IMR-90 (cell line): Measurements from ENCODE around the gene CLDN18. TPM values are rescaled to one million over a fixed set of nuclear protein-coding genes. Genes with fewer than 3 reads are reported as not detected.

Source experiments
- ATAC-seq: fragments of 200-7000 bp; cut with Tn5 transposase; 2 replicates; pipeline ENCODE4 v1.9.1; 2020; ENCODE audit warnings: low read depth, mild to moderate bottlenecking, moderate library complexity
- BruUV-seq: library from RNA; stranded (reverse); fragments of 400-500 nt; replicated peaks from 2 replicates; lab custom pipeline; 2021; lab: Mats Ljungman, UMichigan
- CTCF ChIA-PET: fragments of 300-600 bp; formaldehyde crosslinking; extraction: SDS; loops from one replicate; lab custom pipeline; 2021; ENCODE audit warnings: antibody characterized with exemption; lab: Yijun Ruan, JAX
- POLR2A ChIA-PET: fragments of 300-600 bp; sonication (Branson Sonifier 250); formaldehyde crosslinking; loops from one replicate; lab custom pipeline; 2022; ENCODE audit warnings: antibody characterized with exemption; ENCODE audit not compliant: unreplicated experiment; lab: Charles Lee
- DNase-seq: peaks from one replicate; pipeline ENCODE4 v3.0.0; 2013
- H2AFZ ChIP-seq: replicated peaks from 2 replicates; pipeline ENCODE3; 2013; ENCODE audit warnings: low read length, mild to moderate bottlenecking; ENCODE audit not compliant: poor library complexity
- H2AK5ac ChIP-seq: 2 replicates; pipeline ENCODE4 v1.6.1; 2013; ENCODE audit warnings: low read depth, low read length, inconsistent platforms
- H2AK9ac ChIP-seq: replicated peaks from 2 replicates; pipeline ENCODE3; 2013; ENCODE audit warnings: mild to moderate bottlenecking, low read depth, low read length, moderate library complexity; ENCODE audit not compliant: poor library complexity
- H2BK120ac ChIP-seq: 2 replicates; pipeline ENCODE4 v1.6.1; 2013; ENCODE audit warnings: low read depth, low read length, inconsistent platforms
- H2BK15ac ChIP-seq: 3 replicates; pipeline ENCODE4 v1.6.1; 2013; ENCODE audit warnings: low read depth, low read length, inconsistent platforms
- H2BK20ac ChIP-seq: 2 replicates; pipeline ENCODE4 v1.6.1; 2013; ENCODE audit warnings: low read depth, mild to moderate bottlenecking, inconsistent platforms, low read length, moderate library complexity
- H2BK5ac ChIP-seq: 2 replicates; pipeline ENCODE4 v1.6.1; 2013; ENCODE audit warnings: mild to moderate bottlenecking, low read depth, low read length, inconsistent platforms; ENCODE audit not compliant: poor library complexity, severe bottlenecking
- H3K14ac ChIP-seq: replicated peaks from 2 replicates; pipeline ENCODE4 v1.6.1; 2013; ENCODE audit warnings: low read depth, low read length, inconsistent platforms
- H3K18ac ChIP-seq: 2 replicates; pipeline ENCODE4 v1.6.1; 2013; ENCODE audit warnings: low read depth, low read length, control low read depth
- H3K23ac ChIP-seq: 2 replicates; pipeline ENCODE4 v1.6.1; 2013; ENCODE audit warnings: low read depth, low read length, inconsistent platforms
- H3K27ac ChIP-seq: 2 replicates; pipeline ENCODE4 v1.5.1; 2013; ENCODE audit warnings: mild to moderate bottlenecking, control low read depth, low read length; ENCODE audit not compliant: insufficient read depth
- H3K27me3 ChIP-seq: 2 replicates; pipeline ENCODE4 v1.6.1; 2013; ENCODE audit warnings: low read length; ENCODE audit not compliant: control insufficient read depth, insufficient read depth
- H3K36me3 ChIP-seq: 2 replicates; pipeline ENCODE4 v1.6.1; 2013; ENCODE audit warnings: low read length, mixed read lengths; ENCODE audit not compliant: control insufficient read depth, insufficient read depth
- H3K4ac ChIP-seq: 2 replicates; pipeline ENCODE4 v1.6.1; 2013; ENCODE audit warnings: low read depth, low read length, inconsistent platforms
- H3K4me1 ChIP-seq: 2 replicates; pipeline ENCODE4 v1.6.1; 2013; ENCODE audit warnings: low read length, mixed read lengths; ENCODE audit not compliant: control insufficient read depth, insufficient read depth
- H3K4me2 ChIP-seq: 2 replicates; pipeline ENCODE4 v1.6.1; 2013; ENCODE audit warnings: low read depth, mild to moderate bottlenecking, control low read depth, low read length, moderate library complexity
- H3K4me3 ChIP-seq: 2 replicates; pipeline ENCODE4 v1.5.1; 2013; ENCODE audit warnings: low read depth, mild to moderate bottlenecking, control low read depth, low read length, moderate library complexity; ENCODE audit not compliant: insufficient read depth
- H3K56ac ChIP-seq: 2 replicates; pipeline ENCODE4 v1.6.1; 2013; ENCODE audit warnings: low read length, inconsistent platforms; ENCODE audit not compliant: insufficient read depth; ENCODE audit errors: extremely low read depth
- H3K79me1 ChIP-seq, 2 experiments: 2 replicates each; pipeline ENCODE4 v1.6.1; 2013; ENCODE audit warnings: low read length in 2 of 2, inconsistent platforms in 1 of 2, low read depth in 1 of 2
- H3K9ac ChIP-seq: 2 replicates; pipeline ENCODE4 v1.6.1; 2013; ENCODE audit warnings: low read depth, low read length, control low read depth
- H3K9me1 ChIP-seq: 2 replicates; pipeline ENCODE4 v1.6.1; 2013; ENCODE audit warnings: low read length, inconsistent platforms; ENCODE audit not compliant: insufficient read depth
- H3K9me3 ChIP-seq: 2 replicates; pipeline ENCODE4 v1.6.1; 2013; ENCODE audit warnings: low read length; ENCODE audit not compliant: control insufficient read depth, insufficient read depth
- H4K20me1 ChIP-seq: 2 replicates; pipeline ENCODE4 v1.6.1; 2013; ENCODE audit warnings: low read length, inconsistent platforms; ENCODE audit not compliant: insufficient read depth
- H4K5ac ChIP-seq: 2 replicates; pipeline ENCODE4 v1.6.1; 2013; ENCODE audit warnings: mild to moderate bottlenecking, low read depth, low read length, control low read depth
- H4K8ac ChIP-seq, 2 experiments: 2 replicates each; pipeline ENCODE4 v1.6.1; 2013; ENCODE audit warnings: low read depth in 2 of 2, low read length in 2 of 2, control low read depth in 1 of 2, inconsistent platforms in 1 of 2
- H4K91ac ChIP-seq: 2 replicates; pipeline ENCODE4 v1.6.1; 2013; ENCODE audit warnings: low read depth, low read length, inconsistent platforms; ENCODE audit not compliant: insufficient read depth
- CEBPB ChIP-seq: IDR thresholded peaks from 2 replicates; pipeline ENCODE4 v1.6.1; 2012; ENCODE audit warnings: low read depth, low read length, improper control_type of control experiment
- POLR2A ChIP-seq: IDR thresholded peaks from 2 replicates; pipeline ENCODE4 v1.6.1; 2012; ENCODE audit warnings: mild to moderate bottlenecking, low read depth, low read length
- RCOR1 ChIP-seq: IDR thresholded peaks from 2 replicates; pipeline ENCODE4 v1.6.1; 2012; ENCODE audit warnings: mild to moderate bottlenecking, low read length, improper control_type of control experiment; ENCODE audit not compliant: insufficient replicate concordance
- WGBS, 2 experiments: methylation state at CpG; one replicate each; pipeline versions ENCODE4 v1.1.5 to v1.1.7; 2013; ENCODE audit warnings: missing lambda C conversion rate in 2 of 2; ENCODE audit not compliant: insufficient read length in 1 of 2; ENCODE audit errors: extremely low coverage in 2 of 2; 5-methylcytosine and 5-hydroxymethylcytosine counted together
- dilution Hi-C: fragments of 300-500 bp; cut with HindIII; formaldehyde crosslinking; loops from one replicate; pipeline ENCODE4 v1.14.3; 2018; ENCODE audit warnings: low sequenced_read_pairs; ENCODE audit not compliant: unreplicated experiment
- in situ Hi-C: fragments of 300-500 bp; cut with MboI; formaldehyde crosslinking; loops from 3 replicates; pipeline ENCODE4 v1.14.3; 2019; ENCODE audit warnings: low sequenced_read_pairs, inconsistent platforms, mixed read lengths
- intact Hi-C: fragments of 100-400 bp; cut with micrococcal nuclease; formaldehyde crosslinking; loops from 2 replicates; pipeline ENCODE4 v1.10.0; 2022
- polyA plus RNA-seq, 3 experiments: library from polyadenylated mRNA; depleted of rRNA; stranded (reverse); fragments of >200 nt; gene quantifications; 2 replicates each; pipeline ENCODE4 v1.2.3, GENCODE V29; 2012; ENCODE audit warnings: low replicate concordance in 1 of 3
- total RNA-seq: library from RNA; depleted of rRNA; stranded (reverse); fragments of >200 nt; gene quantifications from 2 replicates; pipeline ENCODE4 v1.2.3, GENCODE V29; 2012
- TF ChIP-seq, protein P1 (sequence below): fragments of 150-350 bp; IDR thresholded peaks from 2 replicates; pipeline ENCODE4 v1.6.1; 2016; ENCODE audit warnings: low read depth, mild to moderate bottlenecking, low read length, moderate library complexity, borderline replicate concordance

The CLDN18 gene
- total and polyA plus RNA-seq, 2 of the 4 experiments (the other 2 are of a cell fraction) = not detected

DNA sequence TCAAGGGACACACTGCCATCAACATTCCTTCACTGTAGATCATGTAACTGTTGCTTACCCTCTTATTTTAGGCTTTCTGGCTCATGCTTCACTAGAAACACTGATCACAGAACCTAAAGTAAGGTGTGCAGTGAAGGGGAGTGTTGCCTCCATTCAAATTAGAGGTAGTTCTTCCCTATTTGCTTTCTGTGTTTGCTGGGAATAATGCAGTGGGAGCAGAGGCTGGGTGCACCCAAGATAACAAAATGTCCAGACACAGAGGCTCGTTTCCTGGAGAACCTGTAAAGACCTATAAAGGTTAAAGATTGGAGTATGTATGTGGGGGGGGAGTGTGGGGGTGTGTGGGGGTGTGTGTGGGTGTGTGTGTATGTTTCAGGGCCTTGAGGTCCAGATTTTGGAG is 2.1 kb upstream of the CLDN18 start:
- Histone ChIP-seq H2BK15ac (no peak overlapping the region), H3K23ac (no peak overlapping the region), H3K36me3 (no peaks in the 10 kb centered on the region), H3K79me1 (no peaks in the 10 kb centered on the region), H2AK5ac (no peak overlapping the region), H2AFZ (no peak overlapping the region), H2BK5ac (no peak overlapping the region), H3K27ac (no peak overlapping the region), H3K9ac (no peak overlapping the region), H3K4me3 (no peak overlapping the region), H4K20me1 (no peaks in the 10 kb centered on the region), H2BK120ac (no peak overlapping the region), H3K4me1 (no peaks in the 10 kb centered on the region), H3K14ac (no peak overlapping the region), H3K27me3 (no peaks in the 10 kb centered on the region), H4K5ac (no peak overlapping the region), H3K18ac (no peak overlapping the region), H4K8ac (no peak overlapping the region), H4K91ac (no peak overlapping the region), H3K56ac (no peak overlapping the region), H2BK20ac (no peak overlapping the region), H3K4ac (no peak overlapping the region), H3K9me1 (no peaks in the 10 kb centered on the region; the same call in 1 of the 2 replicates), H3K9me3 (no peaks in the 10 kb centered on the region), H3K4me2 (no peak overlapping the region), H2AK9ac (no peak overlapping the region)
- ATAC-seq (no peak), DNase-seq (no peak)
- WGBS, 2 experiments = no CpG with 5 or more reads among the region's 1 CpG
- dilution Hi-C loops = no loop called here
- TF ChIP-seq POLR2A (no peak), RCOR1 (no peak), CEBPB (no peak)
- TF ChIP-seq, protein P1, sequence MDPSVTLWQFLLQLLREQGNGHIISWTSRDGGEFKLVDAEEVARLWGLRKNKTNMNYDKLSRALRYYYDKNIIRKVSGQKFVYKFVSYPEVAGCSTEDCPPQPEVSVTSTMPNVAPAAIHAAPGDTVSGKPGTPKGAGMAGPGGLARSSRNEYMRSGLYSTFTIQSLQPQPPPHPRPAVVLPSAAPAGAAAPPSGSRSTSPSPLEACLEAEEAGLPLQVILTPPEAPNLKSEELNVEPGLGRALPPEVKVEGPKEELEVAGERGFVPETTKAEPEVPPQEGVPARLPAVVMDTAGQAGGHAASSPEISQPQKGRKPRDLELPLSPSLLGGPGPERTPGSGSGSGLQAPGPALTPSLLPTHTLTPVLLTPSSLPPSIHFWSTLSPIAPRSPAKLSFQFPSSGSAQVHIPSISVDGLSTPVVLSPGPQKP = no peak
- CTCF ChIA-PET = no interaction called here
- intact Hi-C loops = no loop called here
- in situ Hi-C loops = no loop called here
- POLR2A ChIA-PET = no interaction called here
- BruUV-seq = no TSS peak
